SK-N-DZ (cell line): ENCODE results near the gene MYO1D.
"Not testable (repeated sequence)": the region's sequence is repeated elsewhere in the genome, so short reads cannot be mapped to it uniquely, and the experiment has no call there.

Source experiments
- DNase-seq: peaks from one replicate; pipeline ENCODE4 v3.0.0-alpha.2; 2015; ENCODE audit warnings: low spot score
- small RNA-seq, 2 experiments: library from RNA; depleted of rRNA; stranded (forward); fragments of <200 nt; gene quantifications; one replicate each; pipeline ENCODE3, GENCODE V24; 2014

MYO1D gene

DNA sequence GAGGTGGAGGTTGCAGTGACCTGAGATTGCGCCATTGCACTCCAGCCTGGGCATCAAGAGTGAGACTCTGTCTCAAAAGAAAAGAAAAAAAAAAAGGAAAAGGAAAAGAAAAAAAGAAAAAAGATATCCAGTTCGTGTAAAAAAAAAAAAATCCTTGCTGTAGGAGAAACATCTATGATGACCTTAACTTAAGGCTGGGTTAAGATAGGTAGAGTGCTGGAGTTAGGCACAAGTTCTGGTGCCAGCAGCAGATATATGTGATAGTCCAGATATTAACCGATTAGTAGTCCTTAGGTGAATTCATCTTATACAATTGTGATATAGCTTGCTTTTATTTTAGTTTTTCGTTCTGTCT is 415.4 kb downstream of the MYO1D start:
- no peak for DNase-seq

- DNase-seq = no peak
Observed at GRCh38 chr17:32460054-32460453, 416.9 kb downstream of the MYO1D start.

DNA sequence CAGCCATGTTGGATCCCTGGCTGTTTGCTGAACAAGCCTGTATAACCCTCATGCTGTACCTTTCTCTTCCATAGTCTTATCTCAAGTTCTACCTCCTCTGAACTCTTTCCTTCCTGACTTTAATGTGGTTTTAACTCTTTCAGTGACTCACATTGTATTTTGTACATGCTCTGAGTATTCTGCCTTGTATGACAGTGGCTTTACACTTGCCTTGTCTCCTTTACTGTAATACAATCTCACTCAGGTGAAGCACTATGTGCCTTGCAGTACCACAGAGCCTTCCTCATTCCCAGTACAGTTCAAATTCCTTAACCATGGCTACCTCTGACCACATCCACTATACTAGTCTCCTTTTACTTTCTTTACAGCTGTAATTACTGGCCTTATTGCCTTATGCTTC is 418.6 kb downstream of the MYO1D start:
- no peak for DNase-seq

- DNase-seq = no peak
Observed at GRCh38 chr17:32453370-32453769, 423.6 kb downstream of the MYO1D start.

DNA sequence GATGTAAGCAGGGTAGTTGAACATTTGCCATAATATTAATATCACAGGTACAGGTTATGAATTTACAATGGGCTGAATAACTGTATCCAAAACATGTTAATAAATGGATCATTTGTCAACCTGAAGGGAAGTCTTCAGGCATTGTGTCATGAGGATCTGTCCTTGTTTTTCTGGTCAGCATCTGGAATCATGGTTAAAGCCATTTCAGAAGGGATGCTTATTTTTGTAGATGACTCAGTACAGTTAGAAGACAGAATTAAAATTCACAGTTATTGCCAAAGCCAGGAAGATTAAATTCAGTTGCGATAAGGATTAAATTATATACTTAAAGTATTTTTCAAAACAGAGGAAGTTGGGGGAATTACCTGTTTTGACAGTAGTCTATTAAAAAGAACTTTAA is 424.6 kb downstream of the MYO1D start:
- DNase-seq = no peak

DNA sequence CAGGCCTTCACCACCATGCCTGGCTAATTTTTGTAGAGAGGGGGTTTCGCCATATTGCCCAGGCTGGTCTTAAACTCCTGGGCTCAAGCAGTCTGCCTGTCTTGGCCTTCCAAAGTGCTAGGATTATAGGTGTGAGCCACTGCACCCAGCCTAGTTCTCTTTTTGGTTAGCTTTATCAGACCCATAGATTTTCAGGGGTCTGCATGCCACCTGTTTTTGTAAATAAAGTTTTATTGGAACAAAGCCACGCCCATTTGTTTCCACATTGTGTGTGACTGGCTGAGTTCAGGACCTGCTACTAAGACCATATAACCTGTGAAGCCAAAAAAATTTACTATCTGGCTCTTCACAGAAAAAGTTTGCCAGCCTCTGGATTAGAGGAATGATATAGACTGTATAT is 425.0 kb downstream of the MYO1D start:
- DNase-seq = no peak

GRCh38 chr17:32450379-32450778 is 426.5 kb downstream of the MYO1D start:
- not testable (repeated sequence) for DNase-seq

GRCh38 chr17:32449963-32450362 is 427.0 kb downstream of the MYO1D start:
- no peak for DNase-seq

DNA sequence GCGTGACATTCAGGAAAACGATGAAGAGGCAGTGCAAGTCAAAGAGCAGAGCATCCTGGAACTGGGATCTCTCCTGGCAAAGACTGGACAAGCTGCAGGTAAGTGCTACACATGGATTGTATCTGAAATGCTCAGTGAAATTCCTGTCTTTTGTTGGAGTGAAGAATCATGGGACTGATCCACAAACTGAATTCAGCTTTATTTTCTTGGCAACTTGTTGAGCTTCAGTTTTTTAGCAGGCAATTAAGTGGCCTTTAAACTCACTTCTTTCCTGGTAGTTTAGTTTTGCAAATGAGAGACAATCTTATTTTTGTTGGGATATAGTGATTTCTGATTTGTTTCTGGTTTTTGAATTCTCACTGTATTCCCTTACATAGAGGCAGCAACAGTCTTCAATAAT is 430.0 kb downstream of the MYO1D start:
- no peak for DNase-seq

DNA sequence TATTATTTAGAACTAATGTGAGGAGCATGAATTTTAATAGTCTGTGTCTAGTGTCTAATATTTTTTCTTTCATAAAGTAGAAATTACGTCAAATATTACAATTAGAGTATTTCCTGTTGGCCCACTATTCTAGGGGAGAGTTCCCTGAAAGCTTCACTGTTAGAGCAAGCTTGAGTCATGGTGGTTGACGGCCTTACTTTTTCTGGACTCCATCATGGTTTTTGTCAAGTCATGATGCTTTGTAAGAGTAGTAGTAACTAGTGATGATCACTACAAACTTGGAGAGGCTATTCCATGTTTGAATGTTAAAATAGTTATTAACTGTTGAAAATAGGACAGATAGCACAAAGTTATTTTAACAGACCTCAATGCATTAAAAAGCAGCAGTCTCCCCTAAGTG is 431.0 kb downstream of the MYO1D start:
- no peak for DNase-seq

DNA sequence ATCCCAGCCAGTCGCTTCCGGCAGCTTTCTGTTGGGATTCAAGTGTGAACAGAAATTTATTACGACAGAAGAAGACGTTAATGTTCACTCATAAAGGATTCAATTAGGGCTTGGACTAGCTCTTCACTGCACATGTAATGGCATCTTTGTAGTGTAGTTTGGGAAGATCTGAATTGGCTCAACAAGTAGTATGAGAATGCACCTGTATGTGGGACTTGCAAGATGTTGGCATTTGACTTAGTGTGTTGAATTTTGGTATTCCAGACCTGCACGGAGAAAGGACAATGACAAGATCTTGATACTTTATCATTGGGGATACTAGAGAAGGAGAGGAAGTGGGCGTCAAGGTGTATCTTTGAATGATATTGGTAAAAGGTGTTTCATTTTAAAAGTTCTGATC is 431.4 kb downstream of the MYO1D start:
- no peak for DNase-seq

- no peak for DNase-seq
Observed at GRCh38 chr17:32445074-32445415, 431.9 kb downstream of the MYO1D start.

DNA sequence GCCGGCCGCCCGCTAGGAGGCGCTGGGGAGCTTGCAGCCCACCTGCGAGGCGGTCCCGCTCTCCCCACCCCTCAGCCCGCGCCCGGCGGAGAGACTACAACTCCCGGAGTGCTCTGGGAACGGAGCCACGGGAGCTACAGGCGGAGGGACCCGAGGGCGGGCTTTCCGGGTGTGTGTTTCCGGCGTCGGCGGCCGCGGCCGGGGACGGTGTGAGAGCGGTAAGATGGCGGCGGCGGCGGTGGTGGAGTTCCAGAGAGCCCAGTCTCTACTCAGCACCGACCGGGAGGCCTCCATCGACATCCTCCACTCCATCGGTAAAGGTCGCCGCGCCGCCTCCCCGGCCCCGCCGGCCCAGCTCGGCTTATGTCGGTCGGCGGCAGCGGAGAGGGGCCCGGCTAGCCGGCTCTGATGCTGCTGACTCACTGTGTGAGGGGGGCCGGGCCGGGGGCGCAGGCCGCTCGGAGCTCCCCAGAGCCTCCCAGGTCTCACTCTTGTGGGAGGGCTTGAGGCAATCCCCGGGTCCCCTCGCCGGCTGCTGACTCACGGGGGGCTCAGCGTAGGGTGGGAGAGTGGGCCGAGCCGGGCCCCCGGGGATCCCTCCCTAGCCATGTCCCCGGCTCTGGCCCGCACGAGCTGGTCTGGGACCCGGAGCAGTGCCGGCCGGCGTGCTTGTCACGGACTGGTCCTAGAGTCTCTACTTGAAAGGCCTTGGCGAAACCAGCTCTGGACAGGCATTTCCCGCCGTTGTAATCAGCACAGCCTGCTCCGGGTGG is 432.4 kb downstream of the MYO1D start, which contains the start of gene PSMD11:
PSMD11 (plus strand) TSS at position 210 of the 773 bp plus-strand sequence; CDS start at position 224, 14 bp downstream.
- DNase-seq = peak; percentile 97

DNA sequence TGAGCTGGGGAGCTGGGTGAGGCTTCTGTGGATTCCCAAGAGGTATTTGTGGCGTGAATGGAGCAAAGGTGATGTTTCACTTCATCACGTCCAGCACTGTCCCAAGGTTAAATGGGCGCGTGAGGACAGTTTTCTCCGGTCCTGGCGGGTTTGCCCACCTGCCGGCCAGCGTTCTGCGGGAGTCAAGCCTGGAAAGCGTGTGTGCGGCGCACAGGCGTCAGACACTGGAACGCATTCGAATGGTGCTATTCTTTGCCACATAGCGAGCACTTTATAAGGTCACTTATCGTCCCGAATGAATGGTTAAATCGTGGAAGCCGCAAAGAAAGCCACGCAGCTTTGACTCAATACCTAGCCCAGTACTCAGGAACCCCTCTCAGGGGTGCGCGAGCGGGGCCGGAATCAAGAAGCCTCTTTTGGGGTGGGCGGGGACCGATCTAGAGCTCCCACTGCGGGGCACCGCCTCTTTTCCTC is 433.1 kb downstream of the MYO1D start:
- no peak for DNase-seq

Small RNAs within 50 kb of the gene (small RNA-seq; reads per million reads assigned to genes)
- gene RF00019 = 0 reads per million in 2 experiments
